Gastroesophageal sphincter (tissue), 4 donors: ENCODE results near the gene ROPN1B. TPM values are rescaled to one million over a fixed set of nuclear protein-coding genes. Genes with fewer than 3 reads are reported as not detected.

Experiments used
- ATAC-seq: fragments of 150-250 bp; one replicate; pipeline ENCODE4 v1.9.1; 2016; ENCODE audit warnings: mild to moderate bottlenecking, moderate library complexity
- H3K27ac ChIP-seq, 4 donors: fragments of 200-600 bp; sonication (generic) in 3 of 4; 1 replicate in 3 of 4; 2 replicates in 1 of 4; pipeline ENCODE4 v1.5.1; 2016 to 2019
- H3K27me3 ChIP-seq: fragments of 200-600 bp; sonication (generic); one replicate; pipeline ENCODE4 v1.5.1; 2019
- H3K36me3 ChIP-seq, 2 donors: fragments of 200-600 bp; sonication (generic); one replicate each; pipeline ENCODE4 v1.5.1; 2019; ENCODE audit warnings: control low read depth in 1 of 2
- H3K4me1 ChIP-seq, 3 donors: fragments of 200-600 bp; sonication (generic); 1 replicate in 2 of 3; 2 replicates in 1 of 3; pipeline ENCODE4 v1.5.1; 2016 to 2019; ENCODE audit warnings: control low read depth in 2 of 3
- H3K4me3 ChIP-seq, 2 donors: fragments of 200-600 bp; sonication (generic); one replicate each; pipeline ENCODE4 v1.5.1; 2019; ENCODE audit warnings: mild to moderate bottlenecking in 1 of 2, moderate library complexity in 1 of 2
- H3K9me3 ChIP-seq, 3 donors: fragments of 200-600 bp; sonication (generic); one replicate each; pipeline ENCODE4 v1.5.1; 2017 to 2019; ENCODE audit warnings: control low read depth in 2 of 3
- CTCF ChIP-seq, 4 experiments: fragments of 200-600 bp in 2 of 4; fragments of 450-650 bp in 2 of 4; sonication (generic) in 1 of 4; IDR thresholded peaks; one replicate each; pipeline ENCODE4 v1.5.1; 2017 to 2019; ENCODE audit warnings: antibody characterized with exemption in 4 of 4, mild to moderate bottlenecking in 2 of 4, moderate library complexity in 2 of 4
- EP300 ChIP-seq: sonication (generic); formaldehyde crosslinking; IDR thresholded peaks from one replicate; pipeline ENCODE4 v1.6.1; 2017; ENCODE audit warnings: antibody characterized with exemption, mild to moderate bottlenecking
- POLR2A ChIP-seq, 2 donors: fragments of 450-650 bp; IDR thresholded peaks; one replicate each; pipeline ENCODE4 v1.6.1; 2017; ENCODE audit warnings: antibody characterized with exemption in 2 of 2, mild to moderate bottlenecking in 2 of 2, moderate library complexity in 1 of 2
- POLR2AphosphoS5 ChIP-seq: sonication (generic); formaldehyde crosslinking; IDR thresholded peaks from one replicate; pipeline ENCODE4 v1.6.1; 2017; ENCODE audit warnings: antibody characterized with exemption
- WGBS, 2 donors: methylation state at CpG; one replicate each; pipeline ENCODE4 v1.1.5; 2018; ENCODE audit warnings: low coverage in 1 of 2; 5-methylcytosine and 5-hydroxymethylcytosine counted together
- small RNA-seq, 4 donors: library from RNA; depleted of rRNA; stranded (forward); fragments of <200 nt; gene quantifications; one replicate each; pipeline ENCODE3, GENCODE V24; 2016
- total RNA-seq, 4 donors: library from RNA; depleted of rRNA; stranded (reverse); fragments of >200 nt; gene quantifications; one replicate each; pipeline ENCODE4 v1.1.0, GENCODE V29; 2016

The ROPN1B gene
- total RNA-seq, 4 donors from 2014 or later: not detected

DNA sequence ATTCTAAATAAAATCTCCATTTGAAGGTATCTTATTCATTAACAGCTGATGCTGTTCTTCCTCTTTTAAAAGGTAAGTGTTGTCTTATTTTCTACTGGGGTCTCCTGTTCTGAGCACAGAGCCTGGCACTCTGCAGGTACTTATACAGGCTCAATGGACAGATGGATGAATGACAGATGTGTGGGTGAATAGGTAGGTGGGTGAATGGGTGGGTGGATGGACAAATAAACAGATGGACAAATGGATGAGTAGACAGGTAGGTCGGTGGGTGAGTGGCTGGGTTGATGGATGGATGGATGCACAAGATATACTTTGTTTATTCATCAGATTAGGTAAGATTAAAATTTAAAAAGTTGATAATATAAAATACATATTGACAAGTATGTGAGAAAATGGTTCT, 61.5 kb downstream of the ROPN1B start:
- WGBS, 2 donors: 62 to 75% methylated on average over 1 of the region's 1 CpG
- TF ChIP-seq EP300 (no peak), POLR2AphosphoS5 (no peak), CTCF (IDR thresholded peaks at IDR 0.05) (no peak), POLR2A (IDR thresholded peaks at IDR 0.05) (no peak)
- Histone ChIP-seq H3K4me1 (no peaks in the 10 kb centered on the region), H3K27ac (no peak overlapping the region), H3K4me3 (no peak overlapping the region), H3K27me3 (no peaks in the 10 kb centered on the region), H3K9me3 (peaks cover 0 to 8% (median 0%) of the 10 kb centered on the region in 3 donors), H3K36me3 (peaks cover 0 to 81% of the 10 kb centered on the region in 2 donors)
- no peak for ATAC-seq

- peaks cover 0 to 70% of the 10 kb centered on the region in 2 donors for H3K36me3 ChIP-seq
- WGBS, 2 donors: 69 to 77% methylated on average over 7 to 9 of the region's 9 CpGs
- no peak for TF ChIP-seq CTCF (IDR thresholded peaks at IDR 0.05)
- no peak for TF ChIP-seq EP300
- TF ChIP-seq POLR2A (IDR thresholded peaks at IDR 0.05): no peak
- TF ChIP-seq POLR2AphosphoS5: no peak
- no peaks in the 10 kb centered on the region for H3K4me1 ChIP-seq
- H3K9me3 ChIP-seq: peaks cover 0 to 8% (median 0%) of the 10 kb centered on the region in 3 donors
- no peaks in the 10 kb centered on the region for H3K27me3 ChIP-seq
- H3K4me3 ChIP-seq: no peak overlapping the region
- ATAC-seq: no peak
- H3K27ac ChIP-seq: no peak overlapping the region
Observed at GRCh38 chr3:126031981-126032471, 63.0 kb downstream of the ROPN1B start.

Small RNA genes within 50 kb of the gene (small RNA-seq; reads per million reads assigned to genes)
- 0 reads per million in 4 donors for gene AC092903.1

Other genes starting within 250 kb of the ROPN1B start
- gene SLC41A3, start 114.9 kb downstream of the ROPN1B start, total RNA-seq: 10 to 100 TPM; 31.0 to 62.7 (median 37.5) TPM
- 10 to 100 TPM; 16.3 to 67.9 (median 38.7) TPM for gene ALDH1L1, start 211.4 kb downstream of the ROPN1B start, total RNA-seq